Neural crest cell (in vitro differentiated cells): ENCODE results near the gene HYI. TPM values are rescaled to one million over a fixed set of nuclear protein-coding genes. Genes with fewer than 3 reads are reported as not detected.

ENCODE experiments used
- DNase-seq: peaks from one replicate; pipeline ENCODE4 v3.0.0; 2021; ENCODE audit warnings: low read depth, mixed read lengths, low spot score
- H3K27ac Mint-ChIP-seq: one replicate; pipeline ENCODE4 v1.8.0; 2021; ENCODE audit warnings: mild to moderate bottlenecking, mixed read lengths; ENCODE audit not compliant: unreplicated experiment
- H3K27me3 Mint-ChIP-seq: 2 replicates; pipeline ENCODE4 v1.8.0; 2021; ENCODE audit warnings: low read depth, mild to moderate bottlenecking, mixed read lengths
- H3K36me3 Mint-ChIP-seq: 2 replicates; pipeline ENCODE4 v1.8.0; 2021; ENCODE audit warnings: low read depth, mild to moderate bottlenecking, mixed read lengths
- H3K4me1 Mint-ChIP-seq: 2 replicates; pipeline ENCODE4 v1.8.0; 2021; ENCODE audit warnings: mixed read lengths
- H3K4me3 Mint-ChIP-seq: one replicate; pipeline ENCODE4 v1.8.0; 2021; ENCODE audit warnings: mild to moderate bottlenecking, mixed read lengths
- H3K9me3 Mint-ChIP-seq: 2 replicates; pipeline ENCODE4 v1.8.0; 2021; ENCODE audit warnings: mixed read lengths
- total RNA-seq: library from RNA; stranded (reverse); gene quantifications from 2 replicates; pipeline ENCODE4 v1.2.1, GENCODE V29; 2021
- TF ChIP-seq, protein P1 (sequence below): fragments of 200-600 bp; sonication (generic); conservative IDR thresholded peaks from 2 replicates; pipeline ENCODE4 v1.5.0; 2021; ENCODE audit warnings: antibody characterized with exemption, mild to moderate bottlenecking

HYI gene
- total RNA-seq, 1 donor from 2014 or later = 46.6 TPM

GRCh38 chr1:43441894-43442637 is 11.7 kb downstream of the HYI start:
- H3K27ac Mint-ChIP-seq = no peak overlapping the region
- H3K9me3 Mint-ChIP-seq = no peaks in the 10 kb centered on the region
- no peak for DNase-seq
- H3K4me3 Mint-ChIP-seq = no peak overlapping the region
- peaks cover 9% of the 10 kb centered on the region for H3K36me3 Mint-ChIP-seq
- no peaks in the 10 kb centered on the region for H3K27me3 Mint-ChIP-seq
- TF ChIP-seq, protein P1, sequence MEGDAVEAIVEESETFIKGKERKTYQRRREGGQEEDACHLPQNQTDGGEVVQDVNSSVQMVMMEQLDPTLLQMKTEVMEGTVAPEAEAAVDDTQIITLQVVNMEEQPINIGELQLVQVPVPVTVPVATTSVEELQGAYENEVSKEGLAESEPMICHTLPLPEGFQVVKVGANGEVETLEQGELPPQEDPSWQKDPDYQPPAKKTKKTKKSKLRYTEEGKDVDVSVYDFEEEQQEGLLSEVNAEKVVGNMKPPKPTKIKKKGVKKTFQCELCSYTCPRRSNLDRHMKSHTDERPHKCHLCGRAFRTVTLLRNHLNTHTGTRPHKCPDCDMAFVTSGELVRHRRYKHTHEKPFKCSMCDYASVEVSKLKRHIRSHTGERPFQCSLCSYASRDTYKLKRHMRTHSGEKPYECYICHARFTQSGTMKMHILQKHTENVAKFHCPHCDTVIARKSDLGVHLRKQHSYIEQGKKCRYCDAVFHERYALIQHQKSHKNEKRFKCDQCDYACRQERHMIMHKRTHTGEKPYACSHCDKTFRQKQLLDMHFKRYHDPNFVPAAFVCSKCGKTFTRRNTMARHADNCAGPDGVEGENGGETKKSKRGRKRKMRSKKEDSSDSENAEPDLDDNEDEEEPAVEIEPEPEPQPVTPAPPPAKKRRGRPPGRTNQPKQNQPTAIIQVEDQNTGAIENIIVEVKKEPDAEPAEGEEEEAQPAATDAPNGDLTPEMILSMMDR = no peak
- peaks cover 3% of the 10 kb centered on the region for H3K4me1 Mint-ChIP-seq

- TF ChIP-seq, protein P1 = no peak
- no peak overlapping the region for H3K4me3 Mint-ChIP-seq
- H3K27ac Mint-ChIP-seq = peak overlapping the region; percentile 58
- H3K9me3 Mint-ChIP-seq = no peaks in the 10 kb centered on the region
- no peaks in the 10 kb centered on the region for H3K27me3 Mint-ChIP-seq
- DNase-seq = no peak
- peaks cover 4% of the 10 kb centered on the region for H3K36me3 Mint-ChIP-seq
- peaks cover 11% of the 10 kb centered on the region for H3K4me1 Mint-ChIP-seq
Observed at GRCh38 chr1:43441166-43441893, 12.4 kb downstream of the HYI start.

DNA sequence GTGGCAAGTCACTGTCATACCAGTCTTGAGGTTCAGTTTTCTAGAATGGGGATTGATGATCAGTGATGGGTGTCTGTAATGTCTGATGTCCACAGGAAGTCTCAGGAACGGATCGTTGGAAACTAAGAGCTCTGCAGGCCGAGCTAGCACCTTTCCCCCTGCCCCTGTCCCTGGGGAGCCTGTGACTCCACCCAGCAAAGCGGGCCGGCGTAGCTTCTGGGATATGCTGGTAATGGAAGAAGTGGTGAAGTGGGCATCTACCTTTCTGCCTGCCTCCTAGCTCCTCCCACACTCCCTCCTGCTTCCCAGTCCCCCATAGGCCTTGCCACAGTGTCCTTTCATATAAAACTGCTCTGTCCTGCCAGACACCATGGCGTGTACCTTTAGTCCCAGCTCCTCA is 13.4 kb downstream of the HYI start:
- TF ChIP-seq, protein P1 = no peak
- Mint-ChIP-seq H3K4me1 (peaks cover 20% of the 10 kb centered on the region), H3K9me3 (no peaks in the 10 kb centered on the region), H3K36me3 (peaks cover 2% of the 10 kb centered on the region), H3K27me3 (no peaks in the 10 kb centered on the region), H3K27ac (peak overlapping the region; percentile 58), H3K4me3 (no peak overlapping the region)
- DNase-seq = no peak

DNA sequence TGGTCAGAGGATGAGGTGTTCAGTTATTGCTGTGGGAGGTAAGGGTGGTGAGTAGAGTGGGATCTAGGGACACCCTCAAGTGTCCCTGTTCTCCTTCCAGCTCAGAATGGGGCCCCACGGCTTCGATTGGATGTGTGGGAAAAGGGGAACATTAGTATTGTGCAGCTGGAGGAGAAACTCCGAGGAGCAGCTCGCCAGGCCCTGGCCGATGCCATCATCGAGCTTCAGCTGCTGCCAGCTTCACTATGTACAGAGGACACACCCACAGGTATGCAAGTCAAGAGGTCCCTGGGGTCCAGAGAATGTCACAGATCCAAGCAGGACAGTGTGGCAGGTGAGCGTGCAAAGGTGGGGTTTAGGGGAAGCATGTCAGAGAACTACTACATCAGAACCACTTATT is 13.9 kb downstream of the HYI start:
- peaks cover 26% of the 10 kb centered on the region for H3K4me1 Mint-ChIP-seq
- TF ChIP-seq, protein P1 = no peak
- no peak for DNase-seq
- H3K36me3 Mint-ChIP-seq = peaks cover 2% of the 10 kb centered on the region
- no peak overlapping the region for H3K4me3 Mint-ChIP-seq
- H3K27ac Mint-ChIP-seq = no peak overlapping the region
- H3K9me3 Mint-ChIP-seq = no peaks in the 10 kb centered on the region
- no peaks in the 10 kb centered on the region for H3K27me3 Mint-ChIP-seq

- TF ChIP-seq, protein P1 = no peak
- Mint-ChIP-seq H3K36me3 (peaks cover 2% of the 10 kb centered on the region), H3K9me3 (no peaks in the 10 kb centered on the region), H3K4me3 (peak overlapping the region; percentile 34), H3K27ac (no peak overlapping the region), H3K27me3 (no peaks in the 10 kb centered on the region), H3K4me1 (peaks cover 28% of the 10 kb centered on the region)
- no peak for DNase-seq
Observed at GRCh38 chr1:43438953-43439581, 14.7 kb downstream of the HYI start.
